Measurements from ENCODE around the gene SEPTIN10.

DNA sequence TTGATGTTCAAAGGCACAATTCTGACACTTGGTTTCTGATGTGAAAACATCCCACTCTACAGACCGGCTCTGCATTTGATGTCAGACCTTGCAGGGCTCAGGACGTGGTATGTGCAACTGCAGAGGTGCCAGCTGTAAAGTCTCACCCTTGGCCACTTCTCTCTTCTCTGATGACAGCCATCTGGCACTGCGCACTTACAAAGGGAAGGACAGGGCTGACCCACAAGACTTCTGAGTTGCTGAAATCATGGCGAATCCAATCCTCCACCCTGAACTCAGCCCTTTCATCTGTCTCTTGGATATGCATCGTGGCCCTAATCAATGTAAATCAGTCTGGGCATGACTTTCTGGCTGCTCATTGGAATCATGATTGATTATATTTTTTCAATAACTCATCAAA is 82.5 kb downstream of the SEPTIN10 start:
- TF ChIP-seq, protein P1, sequence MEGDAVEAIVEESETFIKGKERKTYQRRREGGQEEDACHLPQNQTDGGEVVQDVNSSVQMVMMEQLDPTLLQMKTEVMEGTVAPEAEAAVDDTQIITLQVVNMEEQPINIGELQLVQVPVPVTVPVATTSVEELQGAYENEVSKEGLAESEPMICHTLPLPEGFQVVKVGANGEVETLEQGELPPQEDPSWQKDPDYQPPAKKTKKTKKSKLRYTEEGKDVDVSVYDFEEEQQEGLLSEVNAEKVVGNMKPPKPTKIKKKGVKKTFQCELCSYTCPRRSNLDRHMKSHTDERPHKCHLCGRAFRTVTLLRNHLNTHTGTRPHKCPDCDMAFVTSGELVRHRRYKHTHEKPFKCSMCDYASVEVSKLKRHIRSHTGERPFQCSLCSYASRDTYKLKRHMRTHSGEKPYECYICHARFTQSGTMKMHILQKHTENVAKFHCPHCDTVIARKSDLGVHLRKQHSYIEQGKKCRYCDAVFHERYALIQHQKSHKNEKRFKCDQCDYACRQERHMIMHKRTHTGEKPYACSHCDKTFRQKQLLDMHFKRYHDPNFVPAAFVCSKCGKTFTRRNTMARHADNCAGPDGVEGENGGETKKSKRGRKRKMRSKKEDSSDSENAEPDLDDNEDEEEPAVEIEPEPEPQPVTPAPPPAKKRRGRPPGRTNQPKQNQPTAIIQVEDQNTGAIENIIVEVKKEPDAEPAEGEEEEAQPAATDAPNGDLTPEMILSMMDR (IDR thresholded peaks at IDR 0.05) = no peak
- TF ChIP-seq POLR2A (IDR thresholded peaks at IDR 0.05) = no peak
